Stomach (tissue), 9 donors: ENCODE results near the gene CLEC10A. TPM values are rescaled to one million over a fixed set of nuclear protein-coding genes. Genes with fewer than 3 reads are reported as not detected.

Experiments
- DNase-seq, 2 donors: peaks; one replicate each; pipeline versions ENCODE4 v3.0.0 to v3.0.0-alpha.2; 2013 to 2019
- H3K27ac ChIP-seq, 5 donors: fragments of 200-600 bp in 4 of 5; sonication (generic) in 4 of 5; one replicate each; pipeline ENCODE4 v1.5.1; 2013 to 2019; ENCODE audit warnings: mild to moderate bottlenecking in 1 of 5, moderate library complexity in 1 of 5
- H3K27me3 ChIP-seq, 3 donors: fragments of 200-600 bp; sonication (generic); one replicate each; pipeline ENCODE4 v1.5.1; 2017 to 2019; ENCODE audit warnings: mixed run types in 1 of 3
- H3K36me3 ChIP-seq, 4 donors: fragments of 200-600 bp; sonication (generic); 1 replicate in 3 of 4; 2 replicates in 1 of 4; pipeline ENCODE4 v1.5.1; 2016 to 2019
- H3K4me1 ChIP-seq, 4 donors: fragments of 200-600 bp; sonication (generic); one replicate each; pipeline ENCODE4 v1.5.1; 2016 to 2019
- H3K4me3 ChIP-seq, 4 donors: fragments of 200-600 bp; sonication (generic) in 3 of 4; one replicate each; pipeline ENCODE4 v1.5.1; 2016 to 2019; ENCODE audit warnings: mild to moderate bottlenecking in 1 of 4
- H3K9me3 ChIP-seq, 4 donors: fragments of 200-600 bp; sonication (generic); one replicate each; pipeline ENCODE4 v1.5.1; 2016 to 2019
- EP300 ChIP-seq: sonication (generic); formaldehyde crosslinking; IDR thresholded peaks from one replicate; pipeline ENCODE4 v1.6.1; 2017; ENCODE audit warnings: antibody characterized with exemption
- POLR2A ChIP-seq, 4 donors: fragments of 450-650 bp; IDR thresholded peaks; one replicate each; pipeline ENCODE4 v1.6.1; 2016; ENCODE audit warnings: antibody characterized with exemption in 4 of 4, control low read depth in 2 of 4, mild to moderate bottlenecking in 1 of 4, moderate library complexity in 1 of 4
- POLR2AphosphoS5 ChIP-seq, 3 donors: sonication (generic); formaldehyde crosslinking; IDR thresholded peaks; one replicate each; pipeline ENCODE4 v1.6.1; 2016; ENCODE audit warnings: antibody characterized with exemption in 3 of 3
- WGBS, 5 donors: extraction: QIAGEN DNeasy Blood & Tissue Kit in 3 of 5; methylation state at CpG; one replicate each; pipeline versions ENCODE4 v1.1.5 to v1.1.7; 2013 to 2018; 5-methylcytosine and 5-hydroxymethylcytosine counted together
- intact Hi-C: fragments of 100-400 bp; cut with DNase I; formaldehyde crosslinking; loops from one replicate; pipeline ENCODE4 v1.15.1; 2023; ENCODE audit warnings: low total_unique reads
- polyA plus RNA-seq, 3 donors: library from polyadenylated mRNA; stranded (reverse); fragments of 200-250 nt; gene quantifications; one replicate each; pipeline ENCODE4 v1.2.3, GENCODE V29; 2013
- total RNA-seq, 5 donors: library from RNA; depleted of rRNA; stranded (reverse); fragments of >200 nt; gene quantifications; one replicate each; pipeline versions ENCODE4 v1.1.0 to v1.2.3, GENCODE V29; 2014 to 2016
- TF ChIP-seq, protein P1 (sequence below), 7 experiments: fragments of 450-650 bp in 4 of 7; fragments of 200-600 bp in 3 of 7; sonication (generic) in 3 of 7; IDR thresholded peaks; one replicate each; pipeline ENCODE4 v1.5.1; 2016 to 2019; ENCODE audit warnings: antibody characterized with exemption in 7 of 7, control low read depth in 2 of 7, mild to moderate bottlenecking in 1 of 7
- donor health status: healthy with polysubstance abuse.
- donor health status: Bipolar disorder and iron deficiency.
- donor health status: healthy.

The CLEC10A gene
- total and polyA plus RNA-seq, 8 donors = 0.75 to 6.6 (median 2.2) TPM; not detected in 3

DNA sequence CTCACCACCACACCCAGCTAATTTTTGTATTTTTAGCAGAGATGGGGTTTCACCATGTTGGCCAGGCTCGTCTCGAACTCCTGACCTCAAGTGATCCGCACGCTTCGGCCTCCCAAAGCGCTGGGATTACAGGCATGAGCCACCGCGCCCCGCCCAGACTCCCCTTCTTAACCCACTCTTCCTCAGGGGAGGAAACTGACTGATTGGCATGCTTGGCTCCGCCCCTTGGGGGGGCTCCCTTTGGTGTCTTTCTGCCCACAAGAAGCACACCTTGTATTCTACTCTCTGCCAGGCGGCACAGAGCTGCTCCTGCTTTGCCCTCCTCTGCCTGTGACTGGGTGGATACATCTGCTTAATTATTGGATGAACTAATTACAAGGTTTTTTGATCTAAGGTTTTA, 39.3 kb upstream of the CLEC10A start:
- Histone ChIP-seq H3K27ac (no peak overlapping the region), H3K4me3 (no peak overlapping the region), H3K27me3 (peaks cover 0 to 54% (median 5%) of the 10 kb centered on the region in 3 donors), H3K9me3 (peaks cover 0 to 6% (median 5%) of the 10 kb centered on the region in 4 donors), H3K36me3 (no peaks in the 10 kb centered on the region), H3K4me1 (peaks cover 0 to 6% (median 2%) of the 10 kb centered on the region in 4 donors)
- TF ChIP-seq POLR2A (IDR thresholded peaks at IDR 0.05) (no peak), POLR2AphosphoS5 (IDR thresholded peaks at IDR 0.05) (no peak), EP300 (no peak)
- TF ChIP-seq, protein P1, sequence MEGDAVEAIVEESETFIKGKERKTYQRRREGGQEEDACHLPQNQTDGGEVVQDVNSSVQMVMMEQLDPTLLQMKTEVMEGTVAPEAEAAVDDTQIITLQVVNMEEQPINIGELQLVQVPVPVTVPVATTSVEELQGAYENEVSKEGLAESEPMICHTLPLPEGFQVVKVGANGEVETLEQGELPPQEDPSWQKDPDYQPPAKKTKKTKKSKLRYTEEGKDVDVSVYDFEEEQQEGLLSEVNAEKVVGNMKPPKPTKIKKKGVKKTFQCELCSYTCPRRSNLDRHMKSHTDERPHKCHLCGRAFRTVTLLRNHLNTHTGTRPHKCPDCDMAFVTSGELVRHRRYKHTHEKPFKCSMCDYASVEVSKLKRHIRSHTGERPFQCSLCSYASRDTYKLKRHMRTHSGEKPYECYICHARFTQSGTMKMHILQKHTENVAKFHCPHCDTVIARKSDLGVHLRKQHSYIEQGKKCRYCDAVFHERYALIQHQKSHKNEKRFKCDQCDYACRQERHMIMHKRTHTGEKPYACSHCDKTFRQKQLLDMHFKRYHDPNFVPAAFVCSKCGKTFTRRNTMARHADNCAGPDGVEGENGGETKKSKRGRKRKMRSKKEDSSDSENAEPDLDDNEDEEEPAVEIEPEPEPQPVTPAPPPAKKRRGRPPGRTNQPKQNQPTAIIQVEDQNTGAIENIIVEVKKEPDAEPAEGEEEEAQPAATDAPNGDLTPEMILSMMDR (IDR thresholded peaks at IDR 0.05) = no peak
- DNase-seq = no peak
- intact Hi-C loops = no loop called here
- WGBS, 5 donors = 58 to 76% (median 69%) methylated on average over 9 to 11 of the region's 11 CpGs

DNA sequence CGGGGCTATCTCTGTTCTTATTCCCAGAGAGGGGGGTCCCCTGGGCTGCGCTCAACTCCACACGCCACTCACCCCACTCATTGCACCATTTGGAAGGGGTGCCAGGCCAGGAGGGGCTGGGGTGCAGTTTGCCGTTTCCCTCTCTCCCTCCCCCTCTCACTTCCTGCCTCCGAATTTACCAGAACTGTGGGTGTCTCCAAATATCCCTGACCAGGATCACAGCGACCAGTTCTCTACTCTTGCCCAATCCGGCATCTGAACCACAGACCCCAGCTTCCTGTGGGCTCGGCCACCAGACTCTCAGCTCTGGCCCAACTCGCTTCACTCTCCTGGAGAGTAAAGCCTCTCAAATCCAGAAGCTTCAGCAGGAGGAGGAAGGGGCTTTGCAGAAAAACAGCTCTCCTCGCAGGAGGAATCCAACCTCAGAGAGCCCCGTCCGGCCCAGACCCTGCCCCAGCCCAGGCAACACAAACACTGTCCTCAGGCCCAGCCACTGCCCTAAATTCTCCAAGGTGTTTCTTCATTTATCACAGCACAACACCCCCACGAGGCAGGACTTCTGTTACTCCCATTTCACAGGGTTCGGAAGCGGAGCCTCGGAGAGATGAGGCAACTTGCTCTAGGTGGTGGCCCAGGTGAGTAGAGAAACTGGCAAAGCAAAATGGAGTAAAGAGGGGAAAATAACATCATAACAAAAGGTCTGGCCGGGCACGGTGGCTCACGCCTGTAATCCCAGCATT, 35.0 kb upstream of the CLEC10A start:
- peaks cover 0 to 44% (median 0%) of the 10 kb centered on the region in 3 donors for H3K27me3 ChIP-seq
- TF ChIP-seq POLR2A (IDR thresholded peaks at IDR 0.05) = no peak
- no peak for TF ChIP-seq POLR2AphosphoS5 (IDR thresholded peaks at IDR 0.05)
- TF ChIP-seq, protein P1 (IDR thresholded peaks at IDR 0.05) = no peak
- TF ChIP-seq EP300 = no peak
- H3K9me3 ChIP-seq = peaks cover 0 to 6% (median 5%) of the 10 kb centered on the region in 4 donors
- no peak for DNase-seq
- H3K27ac ChIP-seq = peak overlapping the region in 1 of 5 donors; percentile 53
- 49 to 70% (median 59%) methylated on average over 19 of the region's 19 CpGs for WGBS, 5 donors
- no peak overlapping the region for H3K4me3 ChIP-seq
- no peaks in the 10 kb centered on the region for H3K36me3 ChIP-seq
- H3K4me1 ChIP-seq = peaks cover 0 to 7% (median 2%) of the 10 kb centered on the region in 4 donors
- intact Hi-C loops = no loop called here

DNA sequence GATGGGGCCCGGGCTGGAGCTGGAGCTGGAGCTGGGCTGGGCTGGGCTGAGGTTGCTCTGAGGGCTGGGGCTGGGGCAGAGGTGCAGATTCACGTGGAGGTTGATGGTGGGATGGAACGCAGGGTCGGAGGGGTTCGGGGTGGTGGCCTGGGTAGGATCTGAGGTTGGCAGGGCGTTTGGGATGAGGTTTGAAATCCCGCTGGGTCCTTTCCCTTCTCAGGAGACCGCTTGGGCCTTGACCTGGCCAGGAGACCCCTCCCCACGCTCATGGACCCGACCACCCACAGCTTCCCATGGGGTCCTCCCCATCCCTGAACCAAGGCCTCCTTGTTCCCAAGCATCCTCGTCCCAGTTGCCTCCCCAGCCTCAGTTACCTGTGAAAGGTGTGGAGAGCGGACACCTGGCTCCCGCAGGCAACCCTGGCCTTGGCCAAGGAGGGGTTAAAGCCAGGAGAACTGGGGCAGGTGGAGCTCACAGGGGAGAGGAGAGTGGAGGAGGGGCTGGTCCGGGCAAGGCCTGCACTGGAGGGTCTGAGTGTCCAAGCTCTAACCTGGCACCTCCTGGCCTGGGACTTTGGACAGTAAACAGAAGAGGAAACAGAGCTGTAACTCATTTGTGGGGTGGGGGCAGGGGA, 34.3 kb upstream of the CLEC10A start, which contains the start of gene ASGR2:
TSS of gene ASGR2 (minus strand) at position 582 of the 634 bp plus-strand sequence. CDS start 582 bp downstream, outside the sequence.
- intact Hi-C loops = no loop called here
- H3K27ac ChIP-seq = peak within 1 kb of the TSS in 1 of 5 donors; percentile 53
- no peak for DNase-seq
- no peaks in the 10 kb centered on the region for H3K36me3 ChIP-seq
- 67 to 84% (median 75%) methylated on average over 7 to 14 of the region's 14 CpGs for WGBS, 5 donors
- peaks cover 0 to 7% (median 2%) of the 10 kb centered on the region in 4 donors for H3K4me1 ChIP-seq
- TF ChIP-seq, protein P1 (IDR thresholded peaks at IDR 0.05) = no peak
- TF ChIP-seq EP300 = no peak
- TF ChIP-seq POLR2A (IDR thresholded peaks at IDR 0.05) = no peak
- TF ChIP-seq POLR2AphosphoS5 (IDR thresholded peaks at IDR 0.05) = no peak
- peaks cover 0 to 6% (median 5%) of the 10 kb centered on the region in 4 donors for H3K9me3 ChIP-seq
- no peak within 1 kb of the TSS for H3K4me3 ChIP-seq
- H3K27me3 ChIP-seq = peaks cover 0 to 45% (median 0%) of the 10 kb centered on the region in 3 donors

DNA sequence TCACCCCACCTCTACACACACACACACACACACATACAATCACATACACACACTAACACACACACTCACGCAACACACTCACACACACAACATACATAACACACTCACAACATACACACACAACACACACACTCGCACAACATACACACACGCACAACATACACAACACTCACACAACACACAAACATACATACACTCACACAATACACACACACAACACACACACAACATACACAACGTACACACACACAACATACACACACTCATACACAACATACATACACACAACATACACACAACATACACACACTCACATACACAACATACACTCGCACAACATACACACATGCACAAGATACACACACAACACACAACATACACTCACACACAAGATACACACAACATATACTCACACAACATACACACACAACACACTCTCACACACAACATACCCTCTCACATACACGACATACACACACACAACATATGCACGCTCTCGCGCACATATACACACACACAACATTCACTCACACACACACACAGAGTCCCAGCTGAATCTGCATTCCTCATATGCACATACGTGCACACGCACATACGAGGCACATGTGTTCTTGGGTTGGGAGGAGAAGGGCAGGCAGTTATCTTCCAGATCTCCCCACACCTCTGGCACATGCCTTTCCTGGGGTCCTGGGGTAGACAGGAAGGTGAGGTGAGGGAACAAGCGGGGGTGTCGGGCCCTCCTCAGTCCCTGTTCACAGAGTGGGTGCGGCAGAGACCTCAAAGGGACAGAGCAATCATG, 33.4 kb upstream of the CLEC10A start:
- TF ChIP-seq, protein P1 (IDR thresholded peaks at IDR 0.05) = no peak
- peak in 1 of 4 donors; percentile 26 for TF ChIP-seq POLR2A (IDR thresholded peaks at IDR 0.05)
- no peak overlapping the region for H3K4me3 ChIP-seq
- no peak for DNase-seq
- 88 to 95% (median 91%) methylated on average over 15 of the region's 15 CpGs for WGBS, 5 donors
- H3K36me3 ChIP-seq = no peaks in the 10 kb centered on the region
- H3K4me1 ChIP-seq = peaks cover 0 to 7% (median 2%) of the 10 kb centered on the region in 4 donors
- H3K27me3 ChIP-seq = peaks cover 0 to 49% (median 0%) of the 10 kb centered on the region in 3 donors
- intact Hi-C loops = no loop called here
- H3K9me3 ChIP-seq = peaks cover 0 to 6% (median 5%) of the 10 kb centered on the region in 4 donors
- no peak overlapping the region for H3K27ac ChIP-seq
